Activated gamma-delta T cell treated with anti-CD3 and anti-CD28 coated beads, Interleukin-2, amount 50 U/mL, for 16 hours (primary cell): ENCODE measurements around the gene CDH22.

Source experiments
- DNase-seq: peaks from one replicate; pipeline ENCODE4 v3.0.0-alpha.2; 2020; ENCODE audit warnings: low read depth

Gene CDH22

DNA sequence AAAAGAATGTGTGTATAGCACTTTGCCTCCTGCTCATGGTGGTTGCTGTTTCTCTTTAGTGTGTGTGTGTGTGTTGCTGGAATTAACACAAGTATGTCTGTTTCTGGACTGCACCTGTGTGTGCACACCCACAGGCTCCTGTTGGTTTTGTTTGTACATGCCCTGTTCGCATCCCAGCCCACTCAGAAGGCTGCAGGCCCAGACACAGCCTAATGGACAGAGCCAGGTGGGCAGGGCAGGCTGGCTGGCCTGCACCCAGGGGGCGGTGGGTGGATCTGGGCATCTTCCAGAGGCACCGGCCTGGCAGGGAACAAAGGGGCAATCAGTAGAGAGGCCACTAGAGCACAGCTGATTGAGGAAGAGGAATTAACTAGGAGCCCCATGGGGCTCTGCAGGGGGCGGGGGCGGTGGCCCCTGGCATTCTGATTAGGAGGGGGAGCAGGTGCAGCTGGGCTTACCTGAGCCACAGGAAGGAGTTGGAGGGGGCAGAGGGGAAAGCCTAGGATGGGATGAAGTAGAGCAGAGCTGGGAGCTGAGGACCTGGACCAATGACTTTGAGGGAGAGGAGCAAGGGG, 168.3 kb downstream of the CDH22 start:
- no peak for DNase-seq

DNA sequence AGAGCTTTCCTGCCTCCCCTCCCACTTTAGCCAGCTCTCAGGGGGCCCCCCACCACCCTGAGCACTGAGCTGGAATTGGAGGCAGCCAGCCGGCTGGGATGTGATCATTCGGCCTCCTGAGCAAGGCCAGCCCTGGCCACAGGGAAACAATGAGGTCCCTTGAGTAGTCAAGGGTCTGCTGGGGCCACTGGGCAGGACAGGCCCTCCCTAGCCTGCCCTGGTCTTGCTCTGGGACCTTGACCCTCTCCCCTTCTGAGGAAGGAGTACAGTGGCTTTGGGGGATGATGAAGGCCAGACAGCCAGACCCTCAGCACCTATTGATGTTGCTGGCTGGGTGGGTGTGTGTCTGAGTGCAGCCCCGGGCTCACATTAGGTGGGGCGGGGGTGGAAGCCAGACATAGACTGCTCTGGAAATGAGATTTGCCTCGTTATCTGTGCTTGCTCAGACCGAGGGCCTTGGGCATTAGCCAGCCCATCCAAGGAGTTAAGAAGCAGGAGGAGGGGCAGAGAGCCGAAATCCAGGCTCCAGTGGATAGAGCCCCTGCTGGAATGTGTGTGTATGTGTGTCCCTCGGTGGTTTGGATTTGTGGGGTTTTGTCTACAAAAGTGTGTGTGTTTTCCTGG, 168.9 kb downstream of the CDH22 start:
- DNase-seq = no peak

- no peak for DNase-seq
These were observed 170.5 kb downstream of the CDH22 start for GRCh38 chr20:46137816-46138215.

DNA sequence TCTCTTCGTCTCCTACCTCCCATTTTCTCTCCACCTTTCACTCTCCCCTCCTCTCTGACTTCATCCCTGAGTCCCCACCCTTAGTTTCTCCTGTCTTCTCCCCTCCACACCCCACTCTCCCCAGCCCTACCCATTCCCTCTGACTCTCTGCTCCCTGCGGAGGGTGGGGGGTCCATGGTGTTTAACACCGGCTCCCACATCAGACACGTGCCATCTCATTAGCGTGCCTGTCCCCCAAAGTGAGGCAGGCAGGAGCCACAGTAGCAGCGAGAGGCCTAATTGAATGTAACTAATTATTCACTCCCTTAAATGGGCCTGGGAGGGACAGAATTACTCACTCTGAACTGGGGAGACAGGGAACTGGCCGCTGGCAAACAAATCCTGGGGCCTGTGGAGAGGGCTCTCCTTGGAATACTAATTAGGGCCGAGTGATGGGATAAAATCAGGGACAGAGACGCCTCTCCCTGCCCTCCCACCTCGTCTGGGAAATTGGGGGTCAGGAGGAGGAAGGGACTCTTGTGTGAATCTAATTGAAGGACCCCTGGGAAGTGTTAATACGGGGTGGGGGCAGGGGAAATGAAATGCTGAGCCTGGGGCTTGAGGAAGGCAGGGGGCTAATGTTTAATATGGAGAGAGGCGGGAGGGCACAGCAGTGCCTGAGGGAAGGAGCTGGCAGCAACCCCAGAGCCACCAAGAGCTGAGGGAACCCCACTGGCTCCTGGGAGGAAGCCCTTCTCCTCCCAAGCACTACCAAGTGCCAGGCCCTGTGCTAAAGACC, 172.3 kb downstream of the CDH22 start:
- DNase-seq = no peak

DNA sequence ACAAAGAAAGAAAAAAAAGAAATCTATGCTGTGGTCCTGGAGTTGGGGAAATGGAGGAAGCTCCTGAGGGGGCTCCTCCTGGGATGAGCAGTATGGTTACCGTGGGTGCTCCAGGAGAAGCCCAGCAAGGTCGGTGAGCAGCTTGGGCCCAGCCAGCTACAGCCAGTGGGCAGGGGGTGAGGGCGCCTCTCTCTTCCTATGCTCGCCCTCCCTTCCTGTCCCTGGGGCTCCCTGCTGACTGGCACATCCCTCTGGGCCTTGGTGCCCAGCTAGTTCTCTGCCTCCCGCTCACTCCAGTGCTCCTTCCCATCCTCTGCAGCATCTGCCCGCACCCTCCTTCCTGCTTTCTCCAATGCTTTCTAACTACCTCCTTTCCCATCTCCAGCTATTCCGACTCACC, 173.6 kb downstream of the CDH22 start:
- no peak for DNase-seq

- no peak for DNase-seq
These were observed 174.2 kb downstream of the CDH22 start for GRCh38 chr20:46133886-46134654.

GRCh38 chr20:46132705-46133120, 175.6 kb downstream of the CDH22 start:
- peak; percentile 31 for DNase-seq

DNA sequence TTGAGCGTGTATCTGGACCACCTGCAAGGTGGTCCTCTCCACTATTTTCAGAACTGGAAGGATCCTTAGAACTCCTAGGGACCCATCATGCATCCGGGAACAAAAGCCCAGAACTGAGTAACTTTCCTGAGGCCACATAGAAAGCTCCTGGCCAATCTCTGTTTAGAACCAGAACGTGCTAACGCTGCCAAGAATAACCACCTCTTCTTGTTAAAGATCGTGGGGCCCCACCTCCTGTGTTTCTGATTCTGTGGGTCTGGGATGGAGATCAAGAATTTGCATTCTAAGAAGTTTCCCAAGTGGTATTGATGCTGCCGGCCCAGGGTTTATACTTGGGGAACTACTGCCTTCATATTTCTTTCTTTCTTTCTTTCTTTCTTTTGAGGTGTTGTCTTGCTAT, 176.9 kb downstream of the CDH22 start:
- DNase-seq = no peak

GRCh38 chr20:46130534-46130933, 177.8 kb downstream of the CDH22 start:
- no peak for DNase-seq

GRCh38 chr20:46129955-46130481, 178.3 kb downstream of the CDH22 start:
- DNase-seq = no peak

DNA sequence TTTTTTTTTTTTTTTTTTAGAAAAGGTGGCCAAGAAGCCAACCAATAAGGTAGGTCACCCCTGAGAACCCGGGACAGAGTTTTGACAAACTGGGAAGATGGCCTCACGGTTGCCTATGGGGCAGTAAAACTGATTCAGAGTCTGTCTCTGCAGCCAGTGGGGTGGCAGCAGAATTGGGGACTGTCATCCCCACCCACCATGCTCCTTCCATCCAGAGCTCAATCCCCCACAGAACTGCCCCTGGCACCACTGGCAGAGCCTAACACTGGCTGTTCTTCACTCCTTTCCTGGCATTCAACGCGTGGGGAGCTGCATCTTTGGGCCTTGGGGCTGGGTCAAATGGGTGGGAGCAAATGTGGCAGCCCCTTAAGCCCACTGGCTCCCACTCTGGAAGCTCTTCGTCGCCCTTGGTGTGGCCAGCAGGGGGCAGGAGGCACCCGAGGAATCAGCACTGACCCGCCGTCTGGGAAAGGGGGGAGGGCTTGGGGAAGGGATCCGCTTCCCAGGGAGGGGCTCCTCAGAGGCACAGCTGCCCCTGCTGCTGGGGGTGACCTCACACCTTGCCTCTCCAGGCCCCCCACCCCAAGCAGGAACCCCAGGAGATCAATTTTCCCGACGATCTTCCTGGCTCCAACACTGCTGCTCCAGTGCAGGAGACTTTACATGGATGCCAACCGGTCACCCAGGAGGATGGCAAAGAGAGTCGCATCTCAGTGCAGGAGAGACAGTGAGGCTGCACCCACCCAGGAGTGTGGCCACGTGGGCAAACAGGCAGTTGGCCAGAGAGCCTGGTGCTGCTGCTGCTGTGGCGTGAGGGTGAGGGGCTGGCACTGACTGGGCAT, 179.8 kb downstream of the CDH22 start:
- DNase-seq = no peak

- DNase-seq = no peak
These were observed 180.8 kb downstream of the CDH22 start for GRCh38 chr20:46127396-46128010.

- DNase-seq = no peak
These were observed 181.8 kb downstream of the CDH22 start for GRCh38 chr20:46126440-46127056.
